IMR-90 (cell line): Measurements from ENCODE around the gene ZNF74. TPM values are rescaled to one million over a fixed set of nuclear protein-coding genes. Genes with fewer than 3 reads are reported as not detected.

Experiments
- ATAC-seq: fragments of 200-7000 bp; cut with Tn5 transposase; 2 replicates; pipeline ENCODE4 v1.9.1; 2020; ENCODE audit warnings: low read depth, mild to moderate bottlenecking, moderate library complexity
- BruUV-seq: library from RNA; stranded (reverse); fragments of 400-500 nt; replicated peaks from 2 replicates; lab custom pipeline; 2021; lab: Mats Ljungman, UMichigan
- CTCF ChIA-PET: fragments of 300-600 bp; formaldehyde crosslinking; extraction: SDS; loops from one replicate; lab custom pipeline; 2021; ENCODE audit warnings: antibody characterized with exemption; lab: Yijun Ruan, JAX
- POLR2A ChIA-PET: fragments of 300-600 bp; sonication (Branson Sonifier 250); formaldehyde crosslinking; loops from one replicate; lab custom pipeline; 2022; ENCODE audit warnings: antibody characterized with exemption; ENCODE audit not compliant: unreplicated experiment; lab: Charles Lee
- DNase-seq: peaks from one replicate; pipeline ENCODE4 v3.0.0; 2013
- H2AFZ ChIP-seq: replicated peaks from 2 replicates; pipeline ENCODE3; 2013; ENCODE audit warnings: low read length, mild to moderate bottlenecking; ENCODE audit not compliant: poor library complexity
- H2AK5ac ChIP-seq: 2 replicates; pipeline ENCODE4 v1.6.1; 2013; ENCODE audit warnings: low read depth, low read length, inconsistent platforms
- H2AK9ac ChIP-seq: replicated peaks from 2 replicates; pipeline ENCODE3; 2013; ENCODE audit warnings: mild to moderate bottlenecking, low read depth, low read length, moderate library complexity; ENCODE audit not compliant: poor library complexity
- H2BK120ac ChIP-seq: 2 replicates; pipeline ENCODE4 v1.6.1; 2013; ENCODE audit warnings: low read depth, low read length, inconsistent platforms
- H2BK15ac ChIP-seq: 3 replicates; pipeline ENCODE4 v1.6.1; 2013; ENCODE audit warnings: low read depth, low read length, inconsistent platforms
- H2BK20ac ChIP-seq: 2 replicates; pipeline ENCODE4 v1.6.1; 2013; ENCODE audit warnings: low read depth, mild to moderate bottlenecking, inconsistent platforms, low read length, moderate library complexity
- H2BK5ac ChIP-seq: 2 replicates; pipeline ENCODE4 v1.6.1; 2013; ENCODE audit warnings: mild to moderate bottlenecking, low read depth, low read length, inconsistent platforms; ENCODE audit not compliant: poor library complexity, severe bottlenecking
- H3K14ac ChIP-seq: replicated peaks from 2 replicates; pipeline ENCODE4 v1.6.1; 2013; ENCODE audit warnings: low read depth, low read length, inconsistent platforms
- H3K18ac ChIP-seq: 2 replicates; pipeline ENCODE4 v1.6.1; 2013; ENCODE audit warnings: low read depth, low read length, control low read depth
- H3K23ac ChIP-seq: 2 replicates; pipeline ENCODE4 v1.6.1; 2013; ENCODE audit warnings: low read depth, low read length, inconsistent platforms
- H3K27ac ChIP-seq: 2 replicates; pipeline ENCODE4 v1.5.1; 2013; ENCODE audit warnings: mild to moderate bottlenecking, control low read depth, low read length; ENCODE audit not compliant: insufficient read depth
- H3K27me3 ChIP-seq: 2 replicates; pipeline ENCODE4 v1.6.1; 2013; ENCODE audit warnings: low read length; ENCODE audit not compliant: control insufficient read depth, insufficient read depth
- H3K36me3 ChIP-seq: 2 replicates; pipeline ENCODE4 v1.6.1; 2013; ENCODE audit warnings: low read length, mixed read lengths; ENCODE audit not compliant: control insufficient read depth, insufficient read depth
- H3K4ac ChIP-seq: 2 replicates; pipeline ENCODE4 v1.6.1; 2013; ENCODE audit warnings: low read depth, low read length, inconsistent platforms
- H3K4me1 ChIP-seq: 2 replicates; pipeline ENCODE4 v1.6.1; 2013; ENCODE audit warnings: low read length, mixed read lengths; ENCODE audit not compliant: control insufficient read depth, insufficient read depth
- H3K4me2 ChIP-seq: 2 replicates; pipeline ENCODE4 v1.6.1; 2013; ENCODE audit warnings: low read depth, mild to moderate bottlenecking, control low read depth, low read length, moderate library complexity
- H3K4me3 ChIP-seq: 2 replicates; pipeline ENCODE4 v1.5.1; 2013; ENCODE audit warnings: low read depth, mild to moderate bottlenecking, control low read depth, low read length, moderate library complexity; ENCODE audit not compliant: insufficient read depth
- H3K56ac ChIP-seq: 2 replicates; pipeline ENCODE4 v1.6.1; 2013; ENCODE audit warnings: low read length, inconsistent platforms; ENCODE audit not compliant: insufficient read depth; ENCODE audit errors: extremely low read depth
- H3K79me1 ChIP-seq, 2 experiments: 2 replicates each; pipeline ENCODE4 v1.6.1; 2013; ENCODE audit warnings: low read length in 2 of 2, inconsistent platforms in 1 of 2, low read depth in 1 of 2
- H3K9ac ChIP-seq: 2 replicates; pipeline ENCODE4 v1.6.1; 2013; ENCODE audit warnings: low read depth, low read length, control low read depth
- H3K9me1 ChIP-seq: 2 replicates; pipeline ENCODE4 v1.6.1; 2013; ENCODE audit warnings: low read length, inconsistent platforms; ENCODE audit not compliant: insufficient read depth
- H3K9me3 ChIP-seq: 2 replicates; pipeline ENCODE4 v1.6.1; 2013; ENCODE audit warnings: low read length; ENCODE audit not compliant: control insufficient read depth, insufficient read depth
- H4K20me1 ChIP-seq: 2 replicates; pipeline ENCODE4 v1.6.1; 2013; ENCODE audit warnings: low read length, inconsistent platforms; ENCODE audit not compliant: insufficient read depth
- H4K5ac ChIP-seq: 2 replicates; pipeline ENCODE4 v1.6.1; 2013; ENCODE audit warnings: mild to moderate bottlenecking, low read depth, low read length, control low read depth
- H4K8ac ChIP-seq, 2 experiments: 2 replicates each; pipeline ENCODE4 v1.6.1; 2013; ENCODE audit warnings: low read depth in 2 of 2, low read length in 2 of 2, control low read depth in 1 of 2, inconsistent platforms in 1 of 2
- H4K91ac ChIP-seq: 2 replicates; pipeline ENCODE4 v1.6.1; 2013; ENCODE audit warnings: low read depth, low read length, inconsistent platforms; ENCODE audit not compliant: insufficient read depth
- ELK1 ChIP-seq: fragments of 150-350 bp; IDR thresholded peaks from 2 replicates; pipeline ENCODE4 v1.6.1; 2016; ENCODE audit warnings: low read depth, mild to moderate bottlenecking, low read length, moderate library complexity, borderline replicate concordance
- MAFK ChIP-seq: IDR thresholded peaks from 2 replicates; pipeline ENCODE4 v1.6.1; 2012; ENCODE audit warnings: low read depth, low read length, improper control_type of control experiment
- POLR2A ChIP-seq: IDR thresholded peaks from 2 replicates; pipeline ENCODE4 v1.6.1; 2012; ENCODE audit warnings: mild to moderate bottlenecking, low read depth, low read length
- RAD21 ChIP-seq: IDR thresholded peaks from 2 replicates; pipeline ENCODE4 v1.6.1; 2012; ENCODE audit warnings: low read length, improper control_type of control experiment
- RFX5 ChIP-seq: IDR thresholded peaks from 2 replicates; pipeline ENCODE4 v1.8.0; 2012; ENCODE audit warnings: low read depth, mild to moderate bottlenecking, low read length, moderate library complexity
- WGBS, 2 experiments: methylation state at CpG; one replicate each; pipeline versions ENCODE4 v1.1.5 to v1.1.7; 2013; ENCODE audit warnings: missing lambda C conversion rate in 2 of 2; ENCODE audit not compliant: insufficient read length in 1 of 2; ENCODE audit errors: extremely low coverage in 2 of 2; 5-methylcytosine and 5-hydroxymethylcytosine counted together
- dilution Hi-C: fragments of 300-500 bp; cut with HindIII; formaldehyde crosslinking; loops from one replicate; pipeline ENCODE4 v1.14.3; 2018; ENCODE audit warnings: low sequenced_read_pairs; ENCODE audit not compliant: unreplicated experiment
- in situ Hi-C: fragments of 300-500 bp; cut with MboI; formaldehyde crosslinking; loops from 3 replicates; pipeline ENCODE4 v1.14.3; 2019; ENCODE audit warnings: low sequenced_read_pairs, inconsistent platforms, mixed read lengths
- intact Hi-C: fragments of 100-400 bp; cut with micrococcal nuclease; formaldehyde crosslinking; loops from 2 replicates; pipeline ENCODE4 v1.10.0; 2022
- polyA plus RNA-seq, 3 experiments: library from polyadenylated mRNA; depleted of rRNA; stranded (reverse); fragments of >200 nt; gene quantifications; 2 replicates each; pipeline ENCODE4 v1.2.3, GENCODE V29; 2012; ENCODE audit warnings: low replicate concordance in 1 of 3
- total RNA-seq: library from RNA; depleted of rRNA; stranded (reverse); fragments of >200 nt; gene quantifications from 2 replicates; pipeline ENCODE4 v1.2.3, GENCODE V29; 2012
- TF ChIP-seq, protein P1 (sequence below): conservative IDR thresholded peaks from 2 replicates; pipeline ENCODE4 v1.5.1; 2012; ENCODE audit warnings: mild to moderate bottlenecking, low read depth, low read length, improper control_type of control experiment

ZNF74 gene
- total and polyA plus RNA-seq, 2 of the 4 experiments (the other 2 are of a cell fraction), result 7.5 to 8.4 TPM

GRCh38 chr22:20405931-20406685 is 12.2 kb downstream of the ZNF74 start:
- peaks cover 44% of the 10 kb centered on the region for H3K36me3 ChIP-seq
- H3K27me3 ChIP-seq, result no peaks in the 10 kb centered on the region
- no peak overlapping the region for H4K8ac ChIP-seq
- dilution Hi-C loops, result no loop called here
- no peak overlapping the region for H3K4ac ChIP-seq
- no TSS peak for BruUV-seq
- no peaks in the 10 kb centered on the region for H3K4me1 ChIP-seq
- H2BK120ac ChIP-seq, result no peak overlapping the region
- no peak overlapping the region for H3K56ac ChIP-seq
- ATAC-seq, result no peak
- no peak overlapping the region for H3K9ac ChIP-seq
- no peak overlapping the region for H3K4me2 ChIP-seq
- H3K18ac ChIP-seq, result no peak overlapping the region
- H3K23ac ChIP-seq, result no peak overlapping the region
- 98% methylated on average over 38 of the region's 62 CpGs; no CpG with 5 or more reads in 1 of the 2 experiments for WGBS, 2 experiments
- intact Hi-C loops, result no loop called here
- no peak overlapping the region for H2BK15ac ChIP-seq
- H2BK5ac ChIP-seq, result no peak overlapping the region
- H4K91ac ChIP-seq, result no peak overlapping the region
- in situ Hi-C loops, result no loop called here
- H3K9me3 ChIP-seq, result no peaks in the 10 kb centered on the region
- H2BK20ac ChIP-seq, result no peak overlapping the region
- DNase-seq, result no peak
- CTCF ChIA-PET, result no interaction called here
- no peak overlapping the region for H2AFZ ChIP-seq
- H3K79me1 ChIP-seq, result peaks cover 0 to 7% of the 10 kb centered on the region in 2 experiments; a peak in 1 of 4 replicates
- POLR2A ChIA-PET, result no interaction called here
- no peak overlapping the region for H2AK9ac ChIP-seq
- H3K27ac ChIP-seq, result no peak overlapping the region
- H4K5ac ChIP-seq, result no peak overlapping the region
- H2AK5ac ChIP-seq, result no peak overlapping the region
- H3K9me1 ChIP-seq, result peaks cover 14% of the 10 kb centered on the region
- H4K20me1 ChIP-seq, result no peaks in the 10 kb centered on the region; the same call in 1 of the 2 replicates
- TF ChIP-seq RFX5 (no peak), MAFK (no peak), RAD21 (no peak), POLR2A (no peak), ELK1 (no peak)
- TF ChIP-seq, protein P1, sequence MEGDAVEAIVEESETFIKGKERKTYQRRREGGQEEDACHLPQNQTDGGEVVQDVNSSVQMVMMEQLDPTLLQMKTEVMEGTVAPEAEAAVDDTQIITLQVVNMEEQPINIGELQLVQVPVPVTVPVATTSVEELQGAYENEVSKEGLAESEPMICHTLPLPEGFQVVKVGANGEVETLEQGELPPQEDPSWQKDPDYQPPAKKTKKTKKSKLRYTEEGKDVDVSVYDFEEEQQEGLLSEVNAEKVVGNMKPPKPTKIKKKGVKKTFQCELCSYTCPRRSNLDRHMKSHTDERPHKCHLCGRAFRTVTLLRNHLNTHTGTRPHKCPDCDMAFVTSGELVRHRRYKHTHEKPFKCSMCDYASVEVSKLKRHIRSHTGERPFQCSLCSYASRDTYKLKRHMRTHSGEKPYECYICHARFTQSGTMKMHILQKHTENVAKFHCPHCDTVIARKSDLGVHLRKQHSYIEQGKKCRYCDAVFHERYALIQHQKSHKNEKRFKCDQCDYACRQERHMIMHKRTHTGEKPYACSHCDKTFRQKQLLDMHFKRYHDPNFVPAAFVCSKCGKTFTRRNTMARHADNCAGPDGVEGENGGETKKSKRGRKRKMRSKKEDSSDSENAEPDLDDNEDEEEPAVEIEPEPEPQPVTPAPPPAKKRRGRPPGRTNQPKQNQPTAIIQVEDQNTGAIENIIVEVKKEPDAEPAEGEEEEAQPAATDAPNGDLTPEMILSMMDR, result no peak
- H3K14ac ChIP-seq, result no peak overlapping the region
- no peak overlapping the region for H3K4me3 ChIP-seq
